OCI-LY1 (cell line): Measurements from ENCODE around the gene SUGCT.

ENCODE experiments used
- EZH2 ChIP-seq: fragments of 200-600 bp; sonication (generic), shearing (Covaris generic); IDR thresholded peaks from 2 replicates; pipeline ENCODE4 v1.8.0; 2017; ENCODE audit warnings: borderline replicate concordance, mixed run types, mild to moderate bottlenecking, antibody characterized with exemption, low read length, moderate library complexity, mixed read lengths
- TF ChIP-seq, protein P1 (sequence below): fragments of 200-600 bp; sonication (generic), shearing (Covaris generic); IDR thresholded peaks from 2 replicates; pipeline ENCODE4 v1.5.1; 2017; ENCODE audit warnings: mild to moderate bottlenecking, antibody characterized with exemption, low read length, moderate library complexity, mixed read lengths

DNA sequence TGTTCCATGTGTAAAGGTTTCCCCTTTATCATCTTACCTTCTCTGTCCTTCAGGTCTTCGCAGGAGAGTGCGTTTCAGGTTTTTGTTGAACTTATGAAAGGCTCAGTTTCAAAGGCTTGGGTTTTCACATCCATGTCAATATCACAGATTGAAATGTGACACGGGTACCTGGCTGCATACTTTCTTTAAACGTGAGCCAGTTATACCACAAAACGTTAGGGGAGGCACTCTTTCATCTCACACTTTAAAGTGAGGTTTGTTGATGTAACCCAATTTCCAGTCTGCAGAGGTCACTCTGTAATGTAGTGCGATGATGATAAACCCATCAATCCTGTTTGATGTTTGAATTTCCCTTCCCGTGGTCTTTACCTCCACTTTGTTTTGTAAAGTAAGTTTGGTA is 506.9 kb downstream of the SUGCT start:
- TF ChIP-seq, protein P1, sequence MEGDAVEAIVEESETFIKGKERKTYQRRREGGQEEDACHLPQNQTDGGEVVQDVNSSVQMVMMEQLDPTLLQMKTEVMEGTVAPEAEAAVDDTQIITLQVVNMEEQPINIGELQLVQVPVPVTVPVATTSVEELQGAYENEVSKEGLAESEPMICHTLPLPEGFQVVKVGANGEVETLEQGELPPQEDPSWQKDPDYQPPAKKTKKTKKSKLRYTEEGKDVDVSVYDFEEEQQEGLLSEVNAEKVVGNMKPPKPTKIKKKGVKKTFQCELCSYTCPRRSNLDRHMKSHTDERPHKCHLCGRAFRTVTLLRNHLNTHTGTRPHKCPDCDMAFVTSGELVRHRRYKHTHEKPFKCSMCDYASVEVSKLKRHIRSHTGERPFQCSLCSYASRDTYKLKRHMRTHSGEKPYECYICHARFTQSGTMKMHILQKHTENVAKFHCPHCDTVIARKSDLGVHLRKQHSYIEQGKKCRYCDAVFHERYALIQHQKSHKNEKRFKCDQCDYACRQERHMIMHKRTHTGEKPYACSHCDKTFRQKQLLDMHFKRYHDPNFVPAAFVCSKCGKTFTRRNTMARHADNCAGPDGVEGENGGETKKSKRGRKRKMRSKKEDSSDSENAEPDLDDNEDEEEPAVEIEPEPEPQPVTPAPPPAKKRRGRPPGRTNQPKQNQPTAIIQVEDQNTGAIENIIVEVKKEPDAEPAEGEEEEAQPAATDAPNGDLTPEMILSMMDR, result no peak
- no peak for TF ChIP-seq EZH2
